ENCODE data around the gene EGFL7. TPM values are rescaled to one million over a fixed set of nuclear protein-coding genes. Genes with fewer than 3 reads are reported as not detected.

EGFL7 gene
- total and polyA plus RNA-seq, 2 of the 13 experiments (the other 11 are each of a cell fraction or from before 2014, with no cell fraction given), result 0.20 to 5.1 TPM

DNA sequence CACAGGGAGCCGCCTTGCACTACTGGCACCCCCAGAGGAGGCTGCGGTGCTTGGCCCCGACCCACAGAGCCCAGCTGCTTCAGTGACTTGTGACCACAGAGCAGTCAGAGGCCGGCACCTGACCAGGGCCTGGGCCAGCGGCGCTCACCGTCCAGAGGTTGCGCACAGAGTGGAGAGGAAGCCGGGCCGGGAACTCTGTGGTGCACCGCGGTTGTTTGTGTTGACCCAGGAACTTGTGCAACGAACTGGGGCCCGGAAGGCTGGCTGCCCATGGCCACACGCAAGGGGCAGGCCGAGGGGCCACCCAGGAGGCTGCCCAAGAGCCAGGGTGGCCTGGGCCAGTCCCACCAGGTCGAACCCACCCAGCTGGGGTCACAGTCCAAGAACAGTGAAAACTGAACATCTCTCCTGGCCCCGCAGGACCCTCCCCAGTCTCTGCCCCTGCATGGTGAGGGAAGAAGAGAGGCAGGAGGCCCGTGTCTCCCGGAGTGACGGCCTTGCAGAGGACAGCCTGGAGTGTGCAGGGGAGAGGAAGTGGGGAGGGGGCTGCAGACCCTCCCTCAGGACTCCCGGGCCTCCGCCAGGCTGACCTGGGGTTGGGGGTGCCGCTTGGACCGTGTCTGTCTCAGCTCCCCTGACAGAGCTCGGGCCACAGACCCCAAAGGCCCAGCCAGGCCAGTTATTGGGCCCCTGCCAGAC, 42.8 kb upstream of the EGFL7 start (continued):
- TF ChIP-seq, protein P1, sequence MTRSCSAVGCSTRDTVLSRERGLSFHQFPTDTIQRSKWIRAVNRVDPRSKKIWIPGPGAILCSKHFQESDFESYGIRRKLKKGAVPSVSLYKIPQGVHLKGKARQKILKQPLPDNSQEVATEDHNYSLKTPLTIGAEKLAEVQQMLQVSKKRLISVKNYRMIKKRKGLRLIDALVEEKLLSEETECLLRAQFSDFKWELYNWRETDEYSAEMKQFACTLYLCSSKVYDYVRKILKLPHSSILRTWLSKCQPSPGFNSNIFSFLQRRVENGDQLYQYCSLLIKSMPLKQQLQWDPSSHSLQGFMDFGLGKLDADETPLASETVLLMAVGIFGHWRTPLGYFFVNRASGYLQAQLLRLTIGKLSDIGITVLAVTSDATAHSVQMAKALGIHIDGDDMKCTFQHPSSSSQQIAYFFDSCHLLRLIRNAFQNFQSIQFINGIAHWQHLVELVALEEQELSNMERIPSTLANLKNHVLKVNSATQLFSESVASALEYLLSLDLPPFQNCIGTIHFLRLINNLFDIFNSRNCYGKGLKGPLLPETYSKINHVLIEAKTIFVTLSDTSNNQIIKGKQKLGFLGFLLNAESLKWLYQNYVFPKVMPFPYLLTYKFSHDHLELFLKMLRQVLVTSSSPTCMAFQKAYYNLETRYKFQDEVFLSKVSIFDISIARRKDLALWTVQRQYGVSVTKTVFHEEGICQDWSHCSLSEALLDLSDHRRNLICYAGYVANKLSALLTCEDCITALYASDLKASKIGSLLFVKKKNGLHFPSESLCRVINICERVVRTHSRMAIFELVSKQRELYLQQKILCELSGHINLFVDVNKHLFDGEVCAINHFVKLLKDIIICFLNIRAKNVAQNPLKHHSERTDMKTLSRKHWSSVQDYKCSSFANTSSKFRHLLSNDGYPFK (CRISPR knock-in tag; IDR thresholded peaks at IDR 0.05; ENCODE audit: borderline replicate concordance), result peak; percentile 45; the same call in 1 of the 2 replicates
- TF ChIP-seq, protein P2, sequence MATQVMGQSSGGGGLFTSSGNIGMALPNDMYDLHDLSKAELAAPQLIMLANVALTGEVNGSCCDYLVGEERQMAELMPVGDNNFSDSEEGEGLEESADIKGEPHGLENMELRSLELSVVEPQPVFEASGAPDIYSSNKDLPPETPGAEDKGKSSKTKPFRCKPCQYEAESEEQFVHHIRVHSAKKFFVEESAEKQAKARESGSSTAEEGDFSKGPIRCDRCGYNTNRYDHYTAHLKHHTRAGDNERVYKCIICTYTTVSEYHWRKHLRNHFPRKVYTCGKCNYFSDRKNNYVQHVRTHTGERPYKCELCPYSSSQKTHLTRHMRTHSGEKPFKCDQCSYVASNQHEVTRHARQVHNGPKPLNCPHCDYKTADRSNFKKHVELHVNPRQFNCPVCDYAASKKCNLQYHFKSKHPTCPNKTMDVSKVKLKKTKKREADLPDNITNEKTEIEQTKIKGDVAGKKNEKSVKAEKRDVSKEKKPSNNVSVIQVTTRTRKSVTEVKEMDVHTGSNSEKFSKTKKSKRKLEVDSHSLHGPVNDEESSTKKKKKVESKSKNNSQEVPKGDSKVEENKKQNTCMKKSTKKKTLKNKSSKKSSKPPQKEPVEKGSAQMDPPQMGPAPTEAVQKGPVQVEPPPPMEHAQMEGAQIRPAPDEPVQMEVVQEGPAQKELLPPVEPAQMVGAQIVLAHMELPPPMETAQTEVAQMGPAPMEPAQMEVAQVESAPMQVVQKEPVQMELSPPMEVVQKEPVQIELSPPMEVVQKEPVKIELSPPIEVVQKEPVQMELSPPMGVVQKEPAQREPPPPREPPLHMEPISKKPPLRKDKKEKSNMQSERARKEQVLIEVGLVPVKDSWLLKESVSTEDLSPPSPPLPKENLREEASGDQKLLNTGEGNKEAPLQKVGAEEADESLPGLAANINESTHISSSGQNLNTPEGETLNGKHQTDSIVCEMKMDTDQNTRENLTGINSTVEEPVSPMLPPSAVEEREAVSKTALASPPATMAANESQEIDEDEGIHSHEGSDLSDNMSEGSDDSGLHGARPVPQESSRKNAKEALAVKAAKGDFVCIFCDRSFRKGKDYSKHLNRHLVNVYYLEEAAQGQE (IDR thresholded peaks at IDR 0.05; ENCODE audit: borderline replicate concordance in 1 of 2, low read depth in 1 of 2, low read length in 2 of 2), result no peak
- TF ChIP-seq ZNF772 (CRISPR knock-in tag; IDR thresholded peaks at IDR 0.05) (peak; percentile 77; the same call in 1 of the 2 replicates), HOXD1 (CRISPR knock-in tag; IDR thresholded peaks at IDR 0.05) (no peak; the same call in 1 of the 2 replicates), KDM6A (CRISPR knock-in tag; IDR thresholded peaks at IDR 0.05; ENCODE audit: low read depth) (peak; percentile 41; the same call in 1 of the 2 replicates)
- TF ChIP-seq, protein P3, sequence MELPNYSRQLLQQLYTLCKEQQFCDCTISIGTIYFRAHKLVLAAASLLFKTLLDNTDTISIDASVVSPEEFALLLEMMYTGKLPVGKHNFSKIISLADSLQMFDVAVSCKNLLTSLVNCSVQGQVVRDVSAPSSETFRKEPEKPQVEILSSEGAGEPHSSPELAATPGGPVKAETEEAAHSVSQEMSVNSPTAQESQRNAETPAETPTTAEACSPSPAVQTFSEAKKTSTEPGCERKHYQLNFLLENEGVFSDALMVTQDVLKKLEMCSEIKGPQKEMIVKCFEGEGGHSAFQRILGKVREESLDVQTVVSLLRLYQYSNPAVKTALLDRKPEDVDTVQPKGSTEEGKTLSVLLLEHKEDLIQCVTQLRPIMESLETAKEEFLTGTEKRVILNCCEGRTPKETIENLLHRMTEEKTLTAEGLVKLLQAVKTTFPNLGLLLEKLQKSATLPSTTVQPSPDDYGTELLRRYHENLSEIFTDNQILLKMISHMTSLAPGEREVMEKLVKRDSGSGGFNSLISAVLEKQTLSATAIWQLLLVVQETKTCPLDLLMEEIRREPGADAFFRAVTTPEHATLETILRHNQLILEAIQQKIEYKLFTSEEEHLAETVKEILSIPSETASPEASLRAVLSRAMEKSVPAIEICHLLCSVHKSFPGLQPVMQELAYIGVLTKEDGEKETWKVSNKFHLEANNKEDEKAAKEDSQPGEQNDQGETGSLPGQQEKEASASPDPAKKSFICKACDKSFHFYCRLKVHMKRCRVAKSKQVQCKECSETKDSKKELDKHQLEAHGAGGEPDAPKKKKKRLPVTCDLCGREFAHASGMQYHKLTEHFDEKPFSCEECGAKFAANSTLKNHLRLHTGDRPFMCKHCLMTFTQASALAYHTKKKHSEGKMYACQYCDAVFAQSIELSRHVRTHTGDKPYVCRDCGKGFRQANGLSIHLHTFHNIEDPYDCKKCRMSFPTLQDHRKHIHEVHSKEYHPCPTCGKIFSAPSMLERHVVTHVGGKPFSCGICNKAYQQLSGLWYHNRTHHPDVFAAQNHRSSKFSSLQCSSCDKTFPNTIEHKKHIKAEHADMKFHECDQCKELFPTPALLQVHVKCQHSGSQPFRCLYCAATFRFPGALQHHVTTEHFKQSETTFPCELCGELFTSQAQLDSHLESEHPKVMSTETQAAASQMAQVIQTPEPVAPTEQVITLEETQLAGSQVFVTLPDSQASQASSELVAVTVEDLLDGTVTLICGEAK (IDR thresholded peaks at IDR 0.05), result no peak
- TF ChIP-seq, protein P3 (CRISPR knock-in tag; IDR thresholded peaks at IDR 0.05), result peak; percentile 45; the same call in 1 of the 2 replicates

Data from HepG2 (cell line).